Measurements from ENCODE around the gene AGPAT2.

The AGPAT2 gene

DNA sequence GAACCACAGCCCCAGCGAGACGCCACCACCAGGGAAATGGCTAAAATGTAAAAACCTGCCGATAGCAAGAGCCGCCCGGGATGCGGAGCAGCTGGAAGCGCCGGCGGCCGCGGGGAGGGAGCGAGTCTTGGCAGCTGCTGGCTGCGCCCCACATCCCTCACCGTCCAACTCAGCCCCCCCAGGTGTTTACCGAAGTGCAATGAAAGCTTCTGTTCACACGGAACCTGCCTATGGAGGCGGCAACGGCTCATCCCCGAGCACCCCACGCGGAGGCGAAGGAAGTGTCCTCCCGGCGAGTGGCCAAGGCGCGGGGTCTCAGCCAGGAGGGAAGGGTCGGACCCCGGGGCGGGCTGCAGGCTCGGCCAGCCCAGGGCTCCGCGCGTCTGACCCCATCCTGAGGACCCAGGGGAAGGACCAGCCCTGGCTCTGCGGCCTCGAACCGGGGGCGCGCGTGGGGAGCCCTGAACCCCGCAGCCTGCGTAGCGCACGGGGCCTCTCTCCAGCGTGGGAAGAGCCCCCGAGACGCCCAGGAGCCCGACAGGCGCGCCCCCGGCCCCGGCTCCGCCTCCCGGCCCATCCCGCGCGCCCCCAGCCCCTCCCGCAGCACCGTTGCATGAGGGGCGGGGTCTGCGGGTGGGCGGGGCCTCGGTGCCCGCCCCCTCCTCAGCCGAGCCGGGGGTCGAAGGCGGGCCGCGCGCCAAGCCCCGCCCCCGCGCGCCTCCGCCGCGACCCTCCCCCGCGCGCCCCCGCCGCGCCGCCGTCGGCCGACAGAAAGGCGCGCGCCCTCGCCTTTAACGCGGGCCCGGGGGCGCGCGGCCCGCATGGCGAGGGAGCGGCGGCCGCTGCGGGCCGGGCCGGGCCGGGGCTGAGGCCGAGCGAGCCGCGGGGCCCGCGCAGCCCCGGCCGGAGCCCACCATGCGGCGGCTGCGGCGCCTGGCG is 24.8 kb upstream of the AGPAT2 start, which contains the start of gene DIPK1B:
DIPK1B (plus strand) TSS at position 822 of the 939 bp plus-strand sequence; CDS start at position 916, 94 bp downstream.
- TF ChIP-seq, protein P1, sequence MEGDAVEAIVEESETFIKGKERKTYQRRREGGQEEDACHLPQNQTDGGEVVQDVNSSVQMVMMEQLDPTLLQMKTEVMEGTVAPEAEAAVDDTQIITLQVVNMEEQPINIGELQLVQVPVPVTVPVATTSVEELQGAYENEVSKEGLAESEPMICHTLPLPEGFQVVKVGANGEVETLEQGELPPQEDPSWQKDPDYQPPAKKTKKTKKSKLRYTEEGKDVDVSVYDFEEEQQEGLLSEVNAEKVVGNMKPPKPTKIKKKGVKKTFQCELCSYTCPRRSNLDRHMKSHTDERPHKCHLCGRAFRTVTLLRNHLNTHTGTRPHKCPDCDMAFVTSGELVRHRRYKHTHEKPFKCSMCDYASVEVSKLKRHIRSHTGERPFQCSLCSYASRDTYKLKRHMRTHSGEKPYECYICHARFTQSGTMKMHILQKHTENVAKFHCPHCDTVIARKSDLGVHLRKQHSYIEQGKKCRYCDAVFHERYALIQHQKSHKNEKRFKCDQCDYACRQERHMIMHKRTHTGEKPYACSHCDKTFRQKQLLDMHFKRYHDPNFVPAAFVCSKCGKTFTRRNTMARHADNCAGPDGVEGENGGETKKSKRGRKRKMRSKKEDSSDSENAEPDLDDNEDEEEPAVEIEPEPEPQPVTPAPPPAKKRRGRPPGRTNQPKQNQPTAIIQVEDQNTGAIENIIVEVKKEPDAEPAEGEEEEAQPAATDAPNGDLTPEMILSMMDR (IDR thresholded peaks at IDR 0.05): no peak

DNA sequence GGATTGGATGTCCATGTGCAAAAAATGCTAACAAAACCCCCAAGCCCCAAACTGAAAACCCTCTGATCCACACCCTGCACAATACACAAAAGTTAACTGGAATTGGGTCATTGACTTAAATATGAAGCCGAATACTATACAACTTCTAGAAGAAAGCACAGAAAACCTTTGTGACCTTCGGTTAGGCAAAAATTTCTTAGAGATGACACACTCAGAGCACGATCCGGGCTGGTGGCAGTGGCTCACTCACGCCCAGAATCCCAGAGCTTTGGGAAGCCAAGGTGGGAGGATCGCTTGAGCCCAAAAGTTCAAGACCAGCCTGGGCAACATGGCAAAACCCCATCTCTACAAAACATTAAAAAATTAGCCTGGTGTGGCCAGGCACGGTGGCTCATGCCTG is 23.3 kb upstream of the AGPAT2 start:
- TF ChIP-seq, protein P1 (IDR thresholded peaks at IDR 0.05): no peak

DNA sequence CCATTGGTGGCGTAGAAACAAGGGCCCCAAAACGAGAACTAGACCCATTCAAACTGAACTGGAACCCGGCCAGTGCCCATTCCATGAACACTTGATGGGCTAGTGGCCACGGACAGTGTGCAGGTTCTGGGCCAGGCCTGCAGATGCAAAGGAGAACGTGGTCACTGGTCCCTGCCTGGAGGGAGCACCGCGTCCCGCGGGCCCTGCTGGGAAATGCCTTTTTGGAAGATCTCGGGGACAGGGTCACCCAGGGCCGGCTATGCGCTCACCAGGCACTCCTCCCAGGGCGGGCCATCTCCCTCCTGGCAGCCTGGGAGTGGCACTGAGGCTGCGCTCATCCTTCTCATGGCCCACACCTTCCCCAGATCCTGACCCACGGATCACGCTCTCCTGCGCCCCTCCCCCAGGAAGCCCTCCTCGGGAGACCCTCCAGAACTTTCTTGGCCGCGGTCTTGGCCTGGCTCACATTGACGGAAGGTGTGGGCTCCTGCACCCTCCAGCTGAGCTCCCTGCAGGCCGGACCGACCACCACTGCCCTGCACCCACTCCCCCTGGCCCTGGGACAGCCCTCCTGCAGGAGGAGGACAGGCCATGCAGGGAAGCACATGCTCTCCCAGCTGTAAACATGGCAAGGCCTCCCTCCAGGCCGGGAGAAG is 22.3 kb upstream of the AGPAT2 start:
- TF ChIP-seq, protein P1 (IDR thresholded peaks at IDR 0.05): no peak

DNA sequence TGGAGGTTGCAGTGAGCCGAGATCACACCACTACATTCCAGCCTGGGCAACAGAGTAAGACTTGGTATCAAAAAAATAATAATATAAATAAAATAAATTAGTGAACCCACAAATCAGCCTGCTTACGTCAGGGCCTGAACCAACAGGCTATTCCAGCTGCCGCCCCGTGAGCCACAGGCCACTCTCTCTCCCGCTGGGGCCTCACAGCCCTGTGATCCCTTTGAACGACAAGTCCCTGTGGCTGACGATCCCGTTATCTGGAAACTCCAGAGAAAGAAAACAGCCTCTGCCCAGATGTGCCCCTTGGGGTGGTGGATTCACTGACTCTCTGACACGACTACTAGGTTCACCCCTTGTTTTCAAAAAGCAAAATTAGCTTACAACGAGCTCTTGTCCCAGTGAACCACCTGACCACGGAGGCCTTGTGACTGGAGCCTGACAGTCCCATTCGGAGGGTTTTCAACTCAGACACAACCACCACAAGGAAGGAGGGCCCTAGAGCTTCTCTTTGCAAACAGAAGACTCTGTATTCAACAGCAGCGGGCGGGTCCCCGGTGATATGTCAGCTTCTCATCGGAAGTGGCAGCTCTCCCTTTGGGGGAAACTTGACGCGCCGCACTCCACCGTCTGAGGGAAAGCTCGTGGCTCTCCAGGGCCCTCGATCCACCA is 20.7 kb upstream of the AGPAT2 start:
- TF ChIP-seq, protein P1 (IDR thresholded peaks at IDR 0.05): no peak

DNA sequence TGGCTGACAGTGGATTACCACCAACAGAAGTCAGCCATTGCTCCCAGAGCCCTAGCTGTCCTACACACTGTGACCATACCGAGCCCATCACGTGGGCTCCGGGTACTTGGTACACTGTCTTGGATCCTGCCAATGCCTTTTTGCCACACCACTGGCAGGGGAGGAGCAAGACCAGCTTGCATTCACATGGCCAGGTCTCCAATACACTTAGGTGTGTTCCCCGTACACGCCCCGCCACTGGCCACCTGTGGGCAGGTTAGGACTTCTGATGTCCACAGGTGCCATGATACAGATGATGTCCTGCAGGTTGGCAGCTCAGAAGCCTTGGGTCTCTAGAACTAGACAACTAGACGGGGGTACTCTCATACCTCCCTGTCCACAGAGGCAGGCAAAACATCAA is 19.8 kb upstream of the AGPAT2 start:
- TF ChIP-seq, protein P1 (IDR thresholded peaks at IDR 0.05): no peak

DNA sequence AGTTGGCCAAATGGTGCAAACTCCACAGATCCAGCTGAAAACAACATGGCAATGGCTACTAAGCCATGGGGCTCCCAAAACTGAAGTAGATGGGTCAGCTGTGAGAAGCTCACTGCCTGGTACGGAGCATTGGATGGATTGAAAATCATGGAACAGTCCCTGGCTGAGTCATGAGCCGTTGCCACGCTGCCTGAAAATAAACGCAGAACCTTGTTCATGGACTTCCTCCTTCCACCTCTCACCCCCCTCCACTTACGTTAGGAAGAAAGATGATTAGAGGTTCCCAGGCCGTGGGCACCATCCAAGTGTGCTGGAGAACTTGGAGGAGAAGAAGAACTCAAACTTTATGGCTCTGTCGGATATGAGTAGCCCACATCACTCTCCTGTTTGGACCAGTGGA is 18.3 kb upstream of the AGPAT2 start:
- TF ChIP-seq, protein P1 (IDR thresholded peaks at IDR 0.05): no peak

- TF ChIP-seq, protein P1 (IDR thresholded peaks at IDR 0.05): no peak
These were observed 16.1 kb upstream of the AGPAT2 start for GRCh38 chr9:136703276-136703860.

Data from LNCAP (cell line).